Measurements from ENCODE around the gene LPCAT1. TPM values are rescaled to one million over a fixed set of nuclear protein-coding genes. Genes with fewer than 3 reads are reported as not detected.

The LPCAT1 gene
- total RNA-seq, 2 donors from 2014 or later, result 78.5 to 124 TPM

GRCh38 chr5:1446602-1447343 lies 77.0 kb downstream of the LPCAT1 start:
- H3K36me3 Mint-ChIP-seq (ENCODE audit: low read depth), result no peaks in the 10 kb centered on the region
- H3K36me3 ChIP-seq (ENCODE audit: control insufficient read depth, insufficient read depth, low read length), result no peaks in the 10 kb centered on the region
- WGBS, 2 experiments (ENCODE audit: insufficient coverage in 1 of 2, insufficient read length in 1 of 2), result 49 to 57% methylated on average over 9 to 16 of the region's 16 CpGs
- no peaks in the 10 kb centered on the region for H3K4me1 ChIP-seq (ENCODE audit: control insufficient read depth, insufficient read depth, low read length)
- no peak overlapping the region for H3K27ac ChIP-seq (ENCODE audit: low read depth, low read length)
- H3K27me3 ChIP-seq (ENCODE audit: control insufficient read depth, insufficient read depth, low read length, poor library complexity, severe bottlenecking), result peaks cover 98% of the 10 kb centered on the region
- no peak overlapping the region for H3K9ac ChIP-seq (ENCODE audit: extremely low read depth, low read length, poor library complexity, severe bottlenecking)
- H3K9me3 ChIP-seq (ENCODE audit: control insufficient read depth, low read length), result no peaks in the 10 kb centered on the region
- H3K4me1 Mint-ChIP-seq, result peaks cover 2% of the 10 kb centered on the region
- H3K4me3 ChIP-seq (ENCODE audit: low read length), result no peak overlapping the region
- no peak for TF ChIP-seq CTCF (conservative IDR thresholded peaks at IDR 0.05)
- H3K4me3 Mint-ChIP-seq, result peak overlapping the region; percentile 30
- DNase-seq, result peak; percentile 38
- peaks cover 90% of the 10 kb centered on the region for H3K27me3 Mint-ChIP-seq (ENCODE audit: insufficient read depth)
- H3K27ac Mint-ChIP-seq, result no peak overlapping the region
- H3K9me3 Mint-ChIP-seq, result no peaks in the 10 kb centered on the region

DNA sequence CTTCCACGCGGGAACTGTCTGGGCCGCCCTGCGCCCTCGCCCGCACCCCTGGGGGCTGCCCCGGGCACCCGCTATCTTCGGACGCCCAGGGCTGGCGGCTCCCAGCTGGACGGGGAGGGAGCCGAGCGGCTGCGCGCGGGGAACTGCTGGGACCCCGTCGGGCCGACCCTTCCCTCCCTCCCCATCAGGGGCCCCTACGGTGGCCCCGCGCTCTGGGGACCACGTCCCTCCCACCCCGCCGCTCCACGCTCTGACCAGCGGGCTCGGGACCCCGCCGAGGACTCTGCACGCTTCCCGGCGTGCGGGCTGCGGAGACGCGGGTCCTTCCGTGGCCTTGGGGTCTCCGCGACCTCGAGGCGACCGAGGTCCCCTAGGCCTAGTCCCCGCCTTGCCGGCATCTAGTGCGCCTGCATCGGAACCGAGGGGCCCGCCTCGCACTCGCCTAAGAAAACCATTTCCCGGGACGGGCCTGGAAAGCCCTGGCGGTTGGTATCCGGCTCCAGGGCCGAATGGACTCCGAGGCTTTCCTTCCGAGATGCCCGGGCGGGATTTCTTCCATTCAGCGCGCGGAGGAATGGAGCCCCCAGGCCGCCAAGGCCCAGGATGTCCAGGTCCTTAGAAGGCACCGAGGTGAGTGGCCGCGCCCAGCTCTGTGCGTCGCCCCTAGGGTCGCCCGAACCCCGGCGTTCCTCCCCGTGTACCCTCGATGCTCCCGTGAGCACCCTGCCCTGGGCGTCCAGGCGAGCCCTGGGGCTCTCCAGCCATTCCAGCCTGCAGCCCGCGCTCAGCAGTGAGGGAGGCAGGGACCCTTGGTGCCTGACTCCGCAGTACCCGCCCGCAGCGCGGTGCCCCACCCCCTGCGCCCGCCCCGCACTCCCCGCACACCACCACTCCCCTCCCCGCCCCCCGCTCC lies 77.8 kb downstream of the LPCAT1 start:
- Mint-ChIP-seq H3K4me3 (peak overlapping the region; percentile 30), H3K27me3 (ENCODE audit: insufficient read depth) (peaks cover 92% of the 10 kb centered on the region)

More for the DNA sequence above, 77.8 kb downstream of the LPCAT1 start:
- Mint-ChIP-seq H3K9me3 (no peaks in the 10 kb centered on the region), H3K4me1 (peaks cover 2% of the 10 kb centered on the region), H3K36me3 (ENCODE audit: low read depth) (no peaks in the 10 kb centered on the region), H3K27ac (no peak overlapping the region)
- Histone ChIP-seq H3K9ac (ENCODE audit: extremely low read depth, low read length, poor library complexity, severe bottlenecking) (no peak overlapping the region), H3K27me3 (ENCODE audit: control insufficient read depth, insufficient read depth, low read length, poor library complexity, severe bottlenecking) (peaks cover 98% of the 10 kb centered on the region), H3K9me3 (ENCODE audit: control insufficient read depth, low read length) (no peaks in the 10 kb centered on the region), H3K27ac (ENCODE audit: low read depth, low read length) (no peak overlapping the region), H3K4me3 (ENCODE audit: low read length) (no peak overlapping the region), H3K36me3 (ENCODE audit: control insufficient read depth, insufficient read depth, low read length) (no peaks in the 10 kb centered on the region), H3K4me1 (ENCODE audit: control insufficient read depth, insufficient read depth, low read length) (no peaks in the 10 kb centered on the region)
- WGBS, 2 experiments (ENCODE audit: insufficient coverage in 1 of 2, insufficient read length in 1 of 2), result 5% methylated on average over 27 to 87 of the region's 92 CpGs
- peak; percentile 76 for DNase-seq
- TF ChIP-seq CTCF (conservative IDR thresholded peaks at IDR 0.05), result no peak

All from endodermal cell (in vitro differentiated cells).